Central memory CD8-positive, alpha-beta T cell (primary cell): ENCODE results near the gene DCAF5.

ENCODE experiments used
- ATAC-seq: fragments of 150-1000 bp; cut with Tn5 transposase; replicated peaks from 2 replicates; pipeline ENCODE4 v1.10.0; 2022; ENCODE audit warnings: mild to moderate bottlenecking, moderate FRiP score, moderate number of reproducible peaks; ENCODE audit not compliant: poor library complexity, severe bottlenecking; ENCODE audit errors: extremely low read depth
- DNase-seq, 2 donors: peaks; one replicate each; pipeline ENCODE4 v3.0.0; 2021; ENCODE audit warnings: low spot score in 2 of 2
- H3K27ac Mint-ChIP-seq: one replicate; pipeline ENCODE4 v1.8.0; 2022; ENCODE audit warnings: low read depth, mild to moderate bottlenecking, moderate library complexity, mixed read lengths
- H3K27me3 Mint-ChIP-seq: one replicate; pipeline ENCODE4 v1.8.0; 2022; ENCODE audit warnings: mixed read lengths
- H3K36me3 Mint-ChIP-seq: one replicate; pipeline ENCODE4 v1.8.0; 2022; ENCODE audit warnings: mild to moderate bottlenecking, moderate library complexity, mixed read lengths; ENCODE audit not compliant: insufficient read depth
- H3K4me1 Mint-ChIP-seq: one replicate; pipeline ENCODE4 v1.8.0; 2022; ENCODE audit warnings: mixed read lengths
- H3K4me3 Mint-ChIP-seq: one replicate; pipeline ENCODE4 v1.8.0; 2022; ENCODE audit warnings: mild to moderate bottlenecking, moderate library complexity, mixed read lengths
- H3K9me3 Mint-ChIP-seq: one replicate; pipeline ENCODE4 v1.8.0; 2022; ENCODE audit warnings: mixed read lengths

The DCAF5 gene

GRCh38 chr14:69107407-69108003 lies 45.4 kb downstream of the DCAF5 start:
- peaks cover 42% of the 10 kb centered on the region for H3K36me3 Mint-ChIP-seq
- H3K4me3 Mint-ChIP-seq, result no peak overlapping the region
- no peak overlapping the region for H3K27ac Mint-ChIP-seq
- DNase-seq, result no peak
- peak; percentile 24 for ATAC-seq
- no peaks in the 10 kb centered on the region for H3K27me3 Mint-ChIP-seq
- no peaks in the 10 kb centered on the region for H3K9me3 Mint-ChIP-seq
- peaks cover 4% of the 10 kb centered on the region for H3K4me1 Mint-ChIP-seq

DNA sequence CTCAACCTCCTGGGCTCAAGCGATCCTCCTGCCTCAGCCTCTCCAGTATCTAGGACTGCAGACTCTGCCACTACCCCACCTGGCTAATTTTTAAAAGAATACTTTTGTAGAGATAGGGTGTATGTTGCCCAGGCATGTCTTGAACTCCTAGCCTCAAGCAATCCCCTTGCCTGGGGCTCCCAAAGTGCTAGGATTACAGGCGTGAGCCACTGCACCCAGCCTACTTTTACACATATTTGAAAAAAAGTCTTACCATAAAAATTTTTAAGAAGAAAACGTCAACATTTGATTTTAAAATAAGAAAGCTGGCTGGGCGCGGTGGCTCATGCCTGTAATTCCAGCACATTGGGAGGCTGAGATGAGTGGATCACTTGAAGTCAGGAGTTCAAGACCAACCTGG lies 46.5 kb downstream of the DCAF5 start:
- H3K36me3 Mint-ChIP-seq, result peaks cover 40% of the 10 kb centered on the region
- H3K27ac Mint-ChIP-seq, result no peak overlapping the region

GRCh38 chr14:69105326-69105725 lies 47.6 kb downstream of the DCAF5 start:
- Mint-ChIP-seq H3K36me3 (peaks cover 33% of the 10 kb centered on the region), H3K27me3 (no peaks in the 10 kb centered on the region), H3K4me1 (peaks cover 9% of the 10 kb centered on the region), H3K9me3 (no peaks in the 10 kb centered on the region), H3K4me3 (no peak overlapping the region), H3K27ac (no peak overlapping the region)
- ATAC-seq, result no peak
- no peak for DNase-seq

More for the DNA sequence above, 46.5 kb downstream of the DCAF5 start:
- ATAC-seq, result no peak
- peaks cover 5% of the 10 kb centered on the region for H3K4me1 Mint-ChIP-seq
- DNase-seq, result no peak
- no peaks in the 10 kb centered on the region for H3K27me3 Mint-ChIP-seq
- H3K9me3 Mint-ChIP-seq, result no peaks in the 10 kb centered on the region
- H3K4me3 Mint-ChIP-seq, result no peak overlapping the region

DNA sequence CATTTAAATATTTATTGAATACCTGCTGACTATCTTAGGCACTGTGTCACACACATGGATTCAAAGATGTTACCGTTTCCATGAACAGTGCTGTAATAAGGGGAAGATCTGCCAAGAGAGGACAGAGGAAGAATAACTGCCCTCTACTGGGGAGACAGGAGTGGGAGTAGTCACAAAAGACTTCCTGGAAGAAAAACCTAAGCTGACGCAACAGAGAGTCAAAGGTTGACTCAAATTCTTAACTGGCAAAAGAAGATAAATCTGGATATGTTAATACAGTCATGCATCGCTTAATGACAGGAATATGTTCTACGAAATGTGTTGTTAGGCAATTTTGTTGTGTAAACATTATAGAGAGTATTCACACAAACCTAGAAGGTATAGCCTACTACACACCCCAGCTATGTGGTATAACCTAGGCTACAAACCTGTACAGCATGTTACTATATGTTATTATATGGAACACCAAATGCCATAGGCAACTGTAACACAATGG lies 51.5 kb downstream of the DCAF5 start:
- no peak for ATAC-seq
- H3K4me1 Mint-ChIP-seq, result peaks cover 10% of the 10 kb centered on the region
- DNase-seq, result no peak
- H3K4me3 Mint-ChIP-seq, result no peak overlapping the region
- H3K36me3 Mint-ChIP-seq, result peaks cover 24% of the 10 kb centered on the region
- no peaks in the 10 kb centered on the region for H3K27me3 Mint-ChIP-seq
- H3K9me3 Mint-ChIP-seq, result no peaks in the 10 kb centered on the region
- no peak overlapping the region for H3K27ac Mint-ChIP-seq

DNA sequence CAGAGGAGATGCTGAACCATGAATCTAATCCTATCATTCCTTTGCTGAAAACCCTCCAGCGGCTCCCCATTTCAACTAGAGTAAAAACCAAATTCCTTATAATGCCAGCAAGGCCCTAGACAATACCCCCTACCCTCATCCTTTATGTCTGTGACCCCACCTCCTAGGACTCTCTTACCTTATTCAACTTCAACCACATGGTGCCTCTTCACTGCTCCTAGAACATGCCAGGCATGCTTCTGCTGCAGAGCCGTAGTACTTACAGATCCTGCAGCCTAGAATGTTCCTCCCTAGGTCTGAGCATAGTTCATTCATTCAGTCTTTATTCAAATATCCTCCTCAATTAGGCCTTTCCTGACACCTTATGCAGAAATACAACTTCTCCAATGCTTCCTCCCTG lies 54.9 kb downstream of the DCAF5 start:
- no peak for DNase-seq
- Mint-ChIP-seq H3K9me3 (no peaks in the 10 kb centered on the region), H3K27ac (no peak overlapping the region), H3K27me3 (no peaks in the 10 kb centered on the region), H3K4me3 (no peak overlapping the region), H3K36me3 (peaks cover 21% of the 10 kb centered on the region), H3K4me1 (peaks cover 27% of the 10 kb centered on the region)
- ATAC-seq, result no peak

GRCh38 chr14:69096781-69097475 lies 56.0 kb downstream of the DCAF5 start:
- no peaks in the 10 kb centered on the region for H3K27me3 Mint-ChIP-seq
- H3K36me3 Mint-ChIP-seq, result peaks cover 21% of the 10 kb centered on the region
- H3K4me3 Mint-ChIP-seq, result no peak overlapping the region
- DNase-seq (no peak), ATAC-seq (no peak)
- no peak overlapping the region for H3K27ac Mint-ChIP-seq
- peaks cover 30% of the 10 kb centered on the region for H3K4me1 Mint-ChIP-seq
- H3K9me3 Mint-ChIP-seq, result no peaks in the 10 kb centered on the region

DNA sequence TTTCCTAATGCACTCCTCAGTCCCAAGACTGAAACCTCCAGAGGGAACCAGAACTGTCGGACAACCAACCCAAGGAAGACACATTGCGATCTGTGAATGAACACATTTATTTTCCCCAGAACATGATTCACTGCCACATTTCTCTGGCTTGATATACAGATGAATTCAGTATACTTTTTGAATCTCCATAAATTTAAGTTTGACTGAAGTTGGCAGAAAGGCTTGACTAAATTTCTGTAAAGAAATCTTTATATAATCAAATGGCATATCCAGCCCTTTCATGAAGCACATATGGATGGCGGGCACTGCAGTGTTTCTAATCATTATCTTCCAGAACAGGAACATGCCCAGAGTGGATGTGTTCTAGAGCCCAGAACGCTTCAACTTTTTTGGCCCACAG lies 56.7 kb downstream of the DCAF5 start:
- H3K4me3 Mint-ChIP-seq, result no peak overlapping the region
- H3K27ac Mint-ChIP-seq, result no peak overlapping the region
- H3K27me3 Mint-ChIP-seq, result no peaks in the 10 kb centered on the region
- DNase-seq (no peak), ATAC-seq (no peak)
- peaks cover 32% of the 10 kb centered on the region for H3K4me1 Mint-ChIP-seq
- peaks cover 24% of the 10 kb centered on the region for H3K36me3 Mint-ChIP-seq
- H3K9me3 Mint-ChIP-seq, result no peaks in the 10 kb centered on the region

DNA sequence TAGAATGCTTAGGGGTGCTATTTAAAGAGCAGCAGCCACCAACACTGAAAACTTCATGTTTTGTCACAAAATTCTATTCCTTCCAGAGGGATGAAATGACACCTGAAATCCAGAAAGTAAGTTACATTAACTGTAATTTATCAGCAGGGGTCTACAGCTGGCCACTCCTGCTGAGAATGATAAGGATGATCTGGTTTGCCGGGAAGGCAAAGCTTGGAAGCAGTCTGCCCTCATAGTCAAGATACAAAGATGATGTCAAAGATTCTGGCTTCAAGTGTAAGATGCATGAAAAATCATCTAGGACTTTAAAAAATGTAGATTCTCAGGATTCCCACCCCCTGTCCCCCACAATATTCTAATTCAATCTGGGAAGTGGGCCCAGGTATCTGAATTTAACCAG lies 58.4 kb downstream of the DCAF5 start:
- H3K27ac Mint-ChIP-seq, result no peak overlapping the region
- DNase-seq (no peak), ATAC-seq (no peak)
- peaks cover 32% of the 10 kb centered on the region for H3K4me1 Mint-ChIP-seq
- no peaks in the 10 kb centered on the region for H3K27me3 Mint-ChIP-seq
- no peaks in the 10 kb centered on the region for H3K9me3 Mint-ChIP-seq
- no peak overlapping the region for H3K4me3 Mint-ChIP-seq
- peaks cover 36% of the 10 kb centered on the region for H3K36me3 Mint-ChIP-seq

DNA sequence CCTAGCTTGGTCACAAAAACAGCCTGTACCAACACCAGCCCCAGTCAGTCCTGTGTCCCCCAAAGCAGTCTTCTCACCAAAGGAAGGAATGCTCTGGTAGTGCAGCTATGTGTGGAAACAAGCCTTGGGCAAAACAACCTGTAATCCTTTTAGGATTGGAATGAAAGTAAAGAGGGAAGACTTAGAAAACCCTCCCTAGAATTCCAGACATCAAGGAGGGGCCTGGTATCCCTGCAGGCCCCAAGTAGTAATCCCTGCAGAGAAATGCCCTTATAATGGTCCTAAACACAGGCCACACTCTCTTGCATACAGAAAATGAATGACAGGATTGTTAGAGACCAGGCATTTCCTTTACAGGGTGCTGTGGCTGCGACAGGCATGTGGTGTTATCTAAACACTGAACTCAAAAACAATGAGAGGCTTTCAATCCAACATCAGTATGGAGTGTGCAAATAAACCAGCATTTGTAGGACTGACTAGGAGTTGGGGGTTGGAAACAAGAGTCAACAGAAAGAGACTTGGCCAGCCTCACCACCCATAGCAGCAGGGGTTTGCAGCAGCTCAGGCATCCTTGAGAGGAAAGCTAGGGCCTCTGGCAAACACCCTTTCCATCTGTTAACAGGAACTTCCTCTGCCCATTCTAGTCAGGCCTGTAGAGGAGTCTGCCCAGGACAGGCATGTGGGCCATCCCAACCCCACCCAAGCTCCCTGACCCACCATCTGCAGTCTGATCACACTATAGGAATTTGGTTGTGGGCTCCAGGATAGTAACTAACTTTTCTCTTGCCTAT lies 59.1 kb downstream of the DCAF5 start:
- ATAC-seq (no peak), DNase-seq (no peak)
- H3K4me3 Mint-ChIP-seq, result no peak overlapping the region
- peak overlapping the region; percentile 58 for H3K27ac Mint-ChIP-seq
- H3K4me1 Mint-ChIP-seq, result peaks cover 26% of the 10 kb centered on the region
- H3K36me3 Mint-ChIP-seq, result peaks cover 32% of the 10 kb centered on the region
- H3K9me3 Mint-ChIP-seq, result no peaks in the 10 kb centered on the region
- H3K27me3 Mint-ChIP-seq, result no peaks in the 10 kb centered on the region

- Mint-ChIP-seq H3K4me3 (no peak overlapping the region), H3K4me1 (peaks cover 26% of the 10 kb centered on the region), H3K36me3 (peaks cover 37% of the 10 kb centered on the region), H3K27me3 (no peaks in the 10 kb centered on the region), H3K27ac (peak overlapping the region; percentile 58), H3K9me3 (no peaks in the 10 kb centered on the region)
- DNase-seq (no peak), ATAC-seq (no peak)
Observed at GRCh38 chr14:69092840-69093422, 60.0 kb downstream of the DCAF5 start.

DNA sequence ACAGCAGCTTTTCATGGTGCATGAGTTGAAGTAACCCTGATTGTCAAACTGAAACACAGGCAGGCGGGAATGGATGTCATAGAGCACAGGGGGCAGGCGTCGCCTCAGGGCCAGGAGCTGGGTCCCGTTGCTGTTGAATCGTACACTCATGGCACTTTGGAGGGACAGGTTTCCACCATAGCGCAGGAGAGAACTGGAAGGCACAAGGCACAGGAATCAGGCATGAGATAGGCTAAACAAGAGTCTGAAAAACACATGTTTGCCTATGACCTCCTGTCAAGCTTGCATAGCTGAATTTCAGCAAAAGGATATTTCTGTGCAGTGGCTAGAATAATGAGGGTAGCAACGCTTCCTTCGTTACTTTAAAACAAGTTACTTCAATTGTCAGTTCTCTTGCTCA lies 61.2 kb downstream of the DCAF5 start:
- peaks cover 40% of the 10 kb centered on the region for H3K36me3 Mint-ChIP-seq
- H3K9me3 Mint-ChIP-seq, result no peaks in the 10 kb centered on the region
- H3K27me3 Mint-ChIP-seq, result no peaks in the 10 kb centered on the region
- no peak overlapping the region for H3K27ac Mint-ChIP-seq
- no peak overlapping the region for H3K4me3 Mint-ChIP-seq
- ATAC-seq (no peak), DNase-seq (no peak)
- H3K4me1 Mint-ChIP-seq, result peaks cover 37% of the 10 kb centered on the region

GRCh38 chr14:69091006-69091405 lies 61.9 kb downstream of the DCAF5 start:
- DNase-seq (no peak), ATAC-seq (no peak)
- H3K9me3 Mint-ChIP-seq, result no peaks in the 10 kb centered on the region
- H3K4me1 Mint-ChIP-seq, result peaks cover 39% of the 10 kb centered on the region
- H3K4me3 Mint-ChIP-seq, result no peak overlapping the region
- no peaks in the 10 kb centered on the region for H3K27me3 Mint-ChIP-seq
- peaks cover 38% of the 10 kb centered on the region for H3K36me3 Mint-ChIP-seq
- no peak overlapping the region for H3K27ac Mint-ChIP-seq
